G401 (cell line): Measurements from ENCODE around the gene NCOA7. TPM values are rescaled to one million over a fixed set of nuclear protein-coding genes. Genes with fewer than 3 reads are reported as not detected.
"Not testable (repeated sequence)": the region's sequence is repeated elsewhere in the genome, so short reads cannot be mapped to it uniquely, and the experiment has no call there.

Experiments
- DNase-seq: peaks from one replicate; pipeline ENCODE4 v3.0.0-alpha.2; 2015; ENCODE audit warnings: low spot score
- in situ Hi-C: cut with HindIII; loops from 2 replicates; pipeline ENCODE4 v1.10.0; 2016; ENCODE audit warnings: low sequenced_read_pairs, mixed read lengths
- total RNA-seq: library from RNA; depleted of rRNA; stranded (reverse); fragments of >200 nt; shearing (Covaris generic); gene quantifications from 2 replicates; pipeline ENCODE4 v1.2.3, GENCODE V29; 2014

Gene NCOA7
- total RNA-seq, 1 experiment from 2014 or later: 6.3 TPM

- DNase-seq, in situ Hi-C loops: not testable (repeated sequence)
Measured at GRCh38 chr6:125804866-125805425, 14.2 kb downstream of the NCOA7 start.

- in situ Hi-C loops: no loop called here
- DNase-seq: no peak
Measured at GRCh38 chr6:125806813-125807212, 16.1 kb downstream of the NCOA7 start.

GRCh38 chr6:125807293-125807692 lies 16.5 kb downstream of the NCOA7 start:
- in situ Hi-C loops: no loop called here
- no peak for DNase-seq

GRCh38 chr6:125808060-125808459 lies 17.3 kb downstream of the NCOA7 start:
- no peak for DNase-seq
- in situ Hi-C loops: no loop called here

- no peak for DNase-seq
- in situ Hi-C loops: no loop called here
Measured at GRCh38 chr6:125808591-125808990, 17.8 kb downstream of the NCOA7 start.

GRCh38 chr6:125809570-125810170 lies 18.9 kb downstream of the NCOA7 start:
- in situ Hi-C loops: no loop called here

GRCh38 chr6:125810445-125810844 lies 19.7 kb downstream of the NCOA7 start:
- no peak for DNase-seq
- in situ Hi-C loops: no loop called here

More at GRCh38 chr6:125809570-125810170, 18.9 kb downstream of the NCOA7 start:
- DNase-seq: no peak

- in situ Hi-C loops: no loop called here
- no peak for DNase-seq
Measured at GRCh38 chr6:125811259-125811658, 20.5 kb downstream of the NCOA7 start.

GRCh38 chr6:125812394-125813292 lies 21.9 kb downstream of the NCOA7 start:
- DNase-seq: no peak
- in situ Hi-C loops: no loop called here

GRCh38 chr6:125814481-125814880 lies 23.7 kb downstream of the NCOA7 start:
- in situ Hi-C loops: no loop called here
- DNase-seq: no peak

- DNase-seq: no peak
Measured at GRCh38 chr6:125815080-125815910, 24.5 kb downstream of the NCOA7 start.

GRCh38 chr6:125816828-125817280 lies 26.1 kb downstream of the NCOA7 start:
- in situ Hi-C loops: no loop called here
- no peak for DNase-seq

More at GRCh38 chr6:125815080-125815910, 24.5 kb downstream of the NCOA7 start:
- in situ Hi-C loops: no loop called here

GRCh38 chr6:125818225-125818657 lies 27.5 kb downstream of the NCOA7 start:
- DNase-seq: no peak
- in situ Hi-C loops: no loop called here

GRCh38 chr6:125818772-125819260 lies 28.1 kb downstream of the NCOA7 start:
- in situ Hi-C loops: no loop called here
- no peak for DNase-seq

GRCh38 chr6:125819535-125820326 lies 29.0 kb downstream of the NCOA7 start:
- no peak for DNase-seq
- in situ Hi-C loops: no loop called here

GRCh38 chr6:125821825-125822281 lies 31.1 kb downstream of the NCOA7 start:
- no peak for DNase-seq

GRCh38 chr6:125823180-125823579 lies 32.4 kb downstream of the NCOA7 start:
- in situ Hi-C loops: no loop called here
- no peak for DNase-seq

More at GRCh38 chr6:125821825-125822281, 31.1 kb downstream of the NCOA7 start:
- in situ Hi-C loops: no loop called here
